SK-N-SH (cell line): ENCODE measurements around the gene TRPT1.

Source experiments
- ELF1 ChIP-seq: IDR thresholded peaks from 2 replicates; pipeline ENCODE4 v1.4.0; 2012
- EZH2phosphoT487 ChIP-seq: fragments of 200-600 bp; sonication (generic); IDR thresholded peaks from 2 replicates; pipeline ENCODE4 v1.6.1; 2017; ENCODE audit warnings: low read depth, mixed run types, mild to moderate bottlenecking, antibody characterized with exemption, moderate library complexity, borderline replicate concordance
- GABPA ChIP-seq: IDR thresholded peaks from 2 replicates; pipeline ENCODE4 v1.4.0; 2012; ENCODE audit warnings: low read depth, mild to moderate bottlenecking
- GATA2 ChIP-seq: sonication (generic); formaldehyde crosslinking; IDR thresholded peaks from 2 replicates; pipeline ENCODE4 v1.5.0; 2020; ENCODE audit warnings: mild to moderate bottlenecking, missing genetic modification reagents
- MEF2A ChIP-seq: IDR thresholded peaks from 2 replicates; pipeline ENCODE4 v1.4.0; 2012; ENCODE audit warnings: low read depth, borderline replicate concordance
- TF ChIP-seq, protein P1 (sequence below): fragments of 200-600 bp; sonication (generic); IDR thresholded peaks from 2 replicates; pipeline ENCODE4 v1.6.1; 2017; ENCODE audit warnings: antibody characterized with exemption, mild to moderate bottlenecking, moderate library complexity

DNA sequence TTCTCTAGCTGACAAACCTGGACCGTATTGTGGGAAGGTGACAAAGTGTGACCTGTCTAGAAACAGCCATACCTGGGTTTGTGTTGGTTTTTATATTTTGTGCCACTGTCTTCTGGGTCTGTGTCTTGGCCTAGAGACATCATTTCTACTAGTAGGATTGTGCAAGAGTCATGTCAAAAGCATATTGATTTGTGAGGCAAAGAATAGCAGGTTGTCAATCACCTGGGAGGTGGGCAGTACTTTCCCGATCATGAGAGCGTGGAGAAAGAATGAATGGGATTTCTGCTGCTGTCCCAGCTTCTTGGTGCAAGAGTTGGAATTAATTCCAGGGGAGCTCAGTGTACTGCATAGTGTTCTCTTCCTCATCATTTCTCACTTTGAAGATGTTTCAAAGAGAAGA is 24.4 kb downstream of the TRPT1 start:
- TF ChIP-seq, protein P1, sequence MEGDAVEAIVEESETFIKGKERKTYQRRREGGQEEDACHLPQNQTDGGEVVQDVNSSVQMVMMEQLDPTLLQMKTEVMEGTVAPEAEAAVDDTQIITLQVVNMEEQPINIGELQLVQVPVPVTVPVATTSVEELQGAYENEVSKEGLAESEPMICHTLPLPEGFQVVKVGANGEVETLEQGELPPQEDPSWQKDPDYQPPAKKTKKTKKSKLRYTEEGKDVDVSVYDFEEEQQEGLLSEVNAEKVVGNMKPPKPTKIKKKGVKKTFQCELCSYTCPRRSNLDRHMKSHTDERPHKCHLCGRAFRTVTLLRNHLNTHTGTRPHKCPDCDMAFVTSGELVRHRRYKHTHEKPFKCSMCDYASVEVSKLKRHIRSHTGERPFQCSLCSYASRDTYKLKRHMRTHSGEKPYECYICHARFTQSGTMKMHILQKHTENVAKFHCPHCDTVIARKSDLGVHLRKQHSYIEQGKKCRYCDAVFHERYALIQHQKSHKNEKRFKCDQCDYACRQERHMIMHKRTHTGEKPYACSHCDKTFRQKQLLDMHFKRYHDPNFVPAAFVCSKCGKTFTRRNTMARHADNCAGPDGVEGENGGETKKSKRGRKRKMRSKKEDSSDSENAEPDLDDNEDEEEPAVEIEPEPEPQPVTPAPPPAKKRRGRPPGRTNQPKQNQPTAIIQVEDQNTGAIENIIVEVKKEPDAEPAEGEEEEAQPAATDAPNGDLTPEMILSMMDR: no peak
- TF ChIP-seq EZH2phosphoT487 (no peak), ELF1 (no peak), GABPA (no peak), MEF2A (no peak), GATA2 (CRISPR knock-in tag) (no peak)
